OCI-LY7 (cell line): ENCODE measurements around the gene R3HDM4. TPM values are rescaled to one million over a fixed set of nuclear protein-coding genes. Genes with fewer than 3 reads are reported as not detected.

Experiments
- BruUV-seq: library from RNA; stranded (reverse); fragments of 400-500 nt; replicated peaks from 2 replicates; lab custom pipeline; 2021; lab: Mats Ljungman, UMichigan
- CTCF ChIA-PET: fragments of 300-600 bp; sonication (Branson Sonifier 250); formaldehyde crosslinking; loops from one replicate; lab custom pipeline; 2022; ENCODE audit warnings: antibody characterized with exemption; ENCODE audit not compliant: unreplicated experiment; lab: Charles Lee
- POLR2A ChIA-PET: fragments of 300-600 bp; sonication (Branson Sonifier 250); formaldehyde crosslinking; loops from one replicate; lab custom pipeline; 2022; ENCODE audit warnings: antibody characterized with exemption; lab: Charles Lee
- DNase-seq: peaks from one replicate; pipeline ENCODE4 v3.0.0-alpha.2; 2015; ENCODE audit warnings: low spot score
- H2AFZ ChIP-seq: fragments of 200-600 bp; sonication (generic), shearing (Covaris generic); 2 replicates; pipeline ENCODE4 v1.6.1; 2014; ENCODE audit warnings: mild to moderate bottlenecking, antibody characterized with exemption, low read length, moderate library complexity
- H3K27ac ChIP-seq: fragments of 200-600 bp; sonication (generic); 2 replicates; pipeline ENCODE4 v1.5.1; 2014; ENCODE audit warnings: mixed run types, low read depth, mild to moderate bottlenecking, moderate library complexity, low read length, inconsistent platforms; ENCODE audit not compliant: poor library complexity, severe bottlenecking
- H3K36me3 ChIP-seq: fragments of 200-600 bp; sonication (generic); 2 replicates; pipeline ENCODE4 v1.6.1; 2014; ENCODE audit warnings: mild to moderate bottlenecking, antibody characterized with exemption, low read length, moderate library complexity, mixed read lengths; ENCODE audit not compliant: insufficient read depth
- H3K4me1 ChIP-seq: fragments of 200-600 bp; sonication (generic); 2 replicates; pipeline ENCODE4 v1.5.1; 2014; ENCODE audit warnings: mild to moderate bottlenecking, low read length; ENCODE audit not compliant: insufficient read depth, poor library complexity, severe bottlenecking
- H3K4me2 ChIP-seq: fragments of 200-600 bp; sonication (generic); 2 replicates; pipeline ENCODE4 v1.6.1; 2014; ENCODE audit warnings: mild to moderate bottlenecking, low read length
- H3K4me3 ChIP-seq: fragments of 200-600 bp; sonication (generic); 2 replicates; pipeline ENCODE4 v1.5.1; 2014; ENCODE audit warnings: mild to moderate bottlenecking, low read depth, low read length; ENCODE audit not compliant: poor library complexity, severe bottlenecking
- H3K79me2 ChIP-seq: fragments of 200-600 bp; sonication (generic); 2 replicates; pipeline ENCODE4 v1.6.1; 2016; ENCODE audit warnings: low read depth, mild to moderate bottlenecking, low read length, moderate library complexity, mixed read lengths; ENCODE audit not compliant: insufficient read depth
- H3K9me2 ChIP-seq: fragments of 200-600 bp; sonication (generic); 2 replicates; pipeline ENCODE4 v1.6.1; 2016; ENCODE audit warnings: mild to moderate bottlenecking, low read length, mixed read lengths; ENCODE audit not compliant: insufficient read depth
- H3K9me3 ChIP-seq: fragments of 200-600 bp; sonication (generic); 2 replicates; pipeline ENCODE4 v1.6.1; 2014; ENCODE audit warnings: mild to moderate bottlenecking, mixed run types, low read length, mixed read lengths
- H4K20me1 ChIP-seq: fragments of 200-600 bp; sonication (generic); 2 replicates; pipeline ENCODE4 v1.6.1; 2014; ENCODE audit warnings: mild to moderate bottlenecking, antibody characterized with exemption, low read length, moderate library complexity, mixed read lengths; ENCODE audit not compliant: insufficient read depth
- CTCF ChIP-seq: fragments of 200-600 bp; sonication (generic); conservative IDR thresholded peaks from 2 replicates; pipeline ENCODE4 v1.5.1; 2014; ENCODE audit warnings: mild to moderate bottlenecking, antibody characterized with exemption, low read length, moderate library complexity, mixed read lengths
- EZH2phosphoT487 ChIP-seq: fragments of 200-600 bp; sonication (generic); IDR thresholded peaks from 2 replicates; pipeline ENCODE4 v1.6.1; 2018; ENCODE audit warnings: low read depth, borderline replicate concordance, mild to moderate bottlenecking, mixed run types, antibody characterized with exemption, low read length, moderate library complexity, mixed read lengths
- intact Hi-C: fragments of 100-400 bp; cut with micrococcal nuclease; formaldehyde crosslinking; loops from one replicate; pipeline ENCODE4 v1.10.0; 2022; ENCODE audit not compliant: unreplicated experiment
- total RNA-seq, 2 experiments: library from RNA; depleted of rRNA in 1 of 2; stranded (reverse); fragments of >200 nt in 1 of 2; shearing (Covaris generic) in 1 of 2; gene quantifications; 2 replicates each; pipeline ENCODE4 v1.2.3, GENCODE V29; 2014 to 2022

Gene R3HDM4
- total RNA-seq, 2 experiments from 2014 or later: 43.5 to 64.9 TPM

GRCh38 chr19:862581-863314 lies 50.3 kb downstream of the R3HDM4 start:
- intact Hi-C loops: loop anchor here (1.0 to 2.0 kb wide), 6 partner anchors 31 to 312 kb away; partner anchors contain the start of genes KISS1R, MED16, RNU6-9 and SBNO2
- ChIA-PET POLR2A (interaction anchor here (0.5 kb wide), 1 partner anchor 103 kb away, joined by 5 read pairs; no protein-coding TSS in a partner anchor), CTCF (interaction anchor here (0.9 kb wide), 1 partner anchor 60 kb away, joined by 3 read pairs; no protein-coding TSS in a partner anchor)
- BruUV-seq: no TSS peak
- peak overlapping the region; percentile 38; the same call in 1 of the 2 replicates for H2AFZ ChIP-seq
- H3K9me2 ChIP-seq: no peaks in the 10 kb centered on the region
- no peaks in the 10 kb centered on the region for H3K79me2 ChIP-seq
- peak; percentile 89 for DNase-seq
- TF ChIP-seq CTCF (no peak), EZH2phosphoT487 (no peak)
- no peaks in the 10 kb centered on the region for H3K9me3 ChIP-seq
- H3K4me1 ChIP-seq: peaks cover 31% of the 10 kb centered on the region
- peak overlapping the region; percentile 83 for H3K4me2 ChIP-seq
- peak overlapping the region; percentile 50 for H3K27ac ChIP-seq
- peak overlapping the region; percentile 59 for H3K4me3 ChIP-seq
- H4K20me1 ChIP-seq: no peaks in the 10 kb centered on the region
- no peaks in the 10 kb centered on the region for H3K36me3 ChIP-seq

- no peaks in the 10 kb centered on the region for H3K36me3 ChIP-seq
- intact Hi-C loops: loop anchor here (1.0 to 2.0 kb wide), 6 partner anchors 31 to 312 kb away; partner anchors contain the start of genes KISS1R, MED16, RNU6-9 and SBNO2
- no peaks in the 10 kb centered on the region for H3K79me2 ChIP-seq
- H3K4me3 ChIP-seq: peak overlapping the region; percentile 59
- no peaks in the 10 kb centered on the region for H3K9me2 ChIP-seq
- peak overlapping the region; percentile 50 for H3K27ac ChIP-seq
- ChIA-PET POLR2A (interaction anchor here (0.5 kb wide), 1 partner anchor 104 kb away, joined by 5 read pairs; no protein-coding TSS in a partner anchor), CTCF (no interaction called here)
- no peaks in the 10 kb centered on the region for H4K20me1 ChIP-seq
- TF ChIP-seq EZH2phosphoT487 (no peak), CTCF (peak; percentile 64)
- H3K4me1 ChIP-seq: peaks cover 31% of the 10 kb centered on the region
- H3K9me3 ChIP-seq: no peaks in the 10 kb centered on the region
- BruUV-seq: no TSS peak
- no peak overlapping the region; the same call in 1 of the 2 replicates for H2AFZ ChIP-seq
- peak; percentile 93 for DNase-seq
- peak overlapping the region; percentile 83 for H3K4me2 ChIP-seq
Measured at GRCh38 chr19:861756-862580, 51.1 kb downstream of the R3HDM4 start.
